ENCODE measurements around the gene PHC3.

GRCh38 chr3:170089862-170090600 is 91.5 kb downstream of the PHC3 start:
- TF ChIP-seq EP300 (IDR thresholded peaks at IDR 0.05) (no peak), CTCF (IDR thresholded peaks at IDR 0.05) (no peak)
